ENCODE measurements around the gene GTPBP1. TPM values are rescaled to one million over a fixed set of nuclear protein-coding genes. Genes with fewer than 3 reads are reported as not detected.

GTPBP1 gene
- total RNA-seq, 2 donors from 2014 or later = 109 to 142 TPM

- DNase-seq (ENCODE audit: low spot score in 2 of 2) = no peak
- Mint-ChIP-seq H3K27ac (peak overlapping the region; percentile 40 to 88), H3K9me3 (no peaks in the 10 kb centered on the region), H3K36me3 (peaks cover 17 to 29% of the 10 kb centered on the region in 2 donors)
- no peak for ATAC-seq
Measured at GRCh38 chr22:38740754-38741153, 35.0 kb downstream of the GTPBP1 start.

- peaks cover 17 to 29% of the 10 kb centered on the region in 2 donors for H3K36me3 Mint-ChIP-seq
- ATAC-seq = no peak
Measured at GRCh38 chr22:38741166-38741565, 35.4 kb downstream of the GTPBP1 start.

GRCh38 chr22:38741576-38741975 is 35.8 kb downstream of the GTPBP1 start:
- no peak for DNase-seq (ENCODE audit: low spot score in 2 of 2)
- no peak for ATAC-seq
- H3K9me3 Mint-ChIP-seq = no peaks in the 10 kb centered on the region
- peak overlapping the region; percentile 40 to 88 for H3K27ac Mint-ChIP-seq
- H3K36me3 Mint-ChIP-seq = peaks cover 17 to 29% of the 10 kb centered on the region in 2 donors

More at GRCh38 chr22:38741166-38741565, 35.4 kb downstream of the GTPBP1 start:
- H3K27ac Mint-ChIP-seq = peak overlapping the region; percentile 40 to 88
- no peaks in the 10 kb centered on the region for H3K9me3 Mint-ChIP-seq
- no peak for DNase-seq (ENCODE audit: low spot score in 2 of 2)

GRCh38 chr22:38742176-38742942 is 36.6 kb downstream of the GTPBP1 start:
- Mint-ChIP-seq H3K27ac (peak overlapping the region; percentile 40 to 77), H3K36me3 (peaks cover 17 to 22% of the 10 kb centered on the region in 2 donors), H3K9me3 (no peaks in the 10 kb centered on the region)
- ATAC-seq (no peak), DNase-seq (ENCODE audit: low spot score in 2 of 2) (no peak)

GRCh38 chr22:38744981-38745380 is 39.2 kb downstream of the GTPBP1 start:
- Mint-ChIP-seq H3K9me3 (no peaks in the 10 kb centered on the region), H3K36me3 (peaks cover 12% of the 10 kb centered on the region in 2 donors), H3K27ac (peak overlapping the region; percentile 50 to 65)
- no peak for ATAC-seq
- DNase-seq (ENCODE audit: low spot score in 2 of 2) = no peak

GRCh38 chr22:38745676-38746460 is 40.1 kb downstream of the GTPBP1 start:
- H3K36me3 Mint-ChIP-seq = peaks cover 10 to 17% of the 10 kb centered on the region in 2 donors
- no peak for ATAC-seq
- no peak for DNase-seq (ENCODE audit: low spot score in 2 of 2)
- peak overlapping the region; percentile 50 to 65 for H3K27ac Mint-ChIP-seq
- H3K9me3 Mint-ChIP-seq = no peaks in the 10 kb centered on the region

- ATAC-seq = no peak
- no peaks in the 10 kb centered on the region for H3K9me3 Mint-ChIP-seq
- no peak for DNase-seq (ENCODE audit: low spot score in 2 of 2)
- H3K27ac Mint-ChIP-seq = peak overlapping the region in 1 of 2 donors; percentile 98
- H3K36me3 Mint-ChIP-seq = peaks cover 25 to 37% of the 10 kb centered on the region in 2 donors
Measured at GRCh38 chr22:38748487-38749136, 42.9 kb downstream of the GTPBP1 start.

- Mint-ChIP-seq H3K27ac (peak overlapping the region in 1 of 2 donors; percentile 98), H3K9me3 (no peaks in the 10 kb centered on the region), H3K36me3 (peaks cover 34 to 45% of the 10 kb centered on the region in 2 donors)
- DNase-seq (ENCODE audit: low spot score in 2 of 2) (no peak), ATAC-seq (no peak)
Measured at GRCh38 chr22:38750104-38750503, 44.4 kb downstream of the GTPBP1 start.

- peak overlapping the region; percentile 94 to 98 for H3K27ac Mint-ChIP-seq
- DNase-seq (ENCODE audit: low spot score in 2 of 2) = no peak
Measured at GRCh38 chr22:38750638-38751037, 44.9 kb downstream of the GTPBP1 start.

GRCh38 chr22:38751066-38751421 is 45.3 kb downstream of the GTPBP1 start:
- ATAC-seq (no peak), DNase-seq (ENCODE audit: low spot score in 2 of 2) (no peak)
- Mint-ChIP-seq H3K9me3 (no peaks in the 10 kb centered on the region), H3K27ac (peak overlapping the region; percentile 94 to 98), H3K36me3 (peaks cover 36 to 45% of the 10 kb centered on the region in 2 donors)

More at GRCh38 chr22:38750638-38751037, 44.9 kb downstream of the GTPBP1 start:
- Mint-ChIP-seq H3K9me3 (no peaks in the 10 kb centered on the region), H3K36me3 (peaks cover 36 to 45% of the 10 kb centered on the region in 2 donors)
- no peak for ATAC-seq

GRCh38 chr22:38751422-38752346 is 45.9 kb downstream of the GTPBP1 start:
- Mint-ChIP-seq H3K36me3 (peaks cover 40 to 50% of the 10 kb centered on the region in 2 donors), H3K9me3 (no peaks in the 10 kb centered on the region), H3K27ac (peak overlapping the region; percentile 94 to 98)
- DNase-seq (ENCODE audit: low spot score in 2 of 2) (peak; percentile 55 to 85), ATAC-seq (peak; percentile 12 to 51)

GRCh38 chr22:38753948-38754750 is 48.4 kb downstream of the GTPBP1 start:
- Mint-ChIP-seq H3K9me3 (no peaks in the 10 kb centered on the region), H3K27ac (peak overlapping the region; percentile 94 to 98), H3K36me3 (peaks cover 42 to 54% of the 10 kb centered on the region in 2 donors)
- peak in 1 of 2 donors; percentile 18 for ATAC-seq
- no peak for DNase-seq (ENCODE audit: low spot score in 2 of 2)

GRCh38 chr22:38754751-38755154 is 49.0 kb downstream of the GTPBP1 start:
- peaks cover 42 to 54% of the 10 kb centered on the region in 2 donors for H3K36me3 Mint-ChIP-seq
- peak overlapping the region; percentile 89 to 98 for H3K27ac Mint-ChIP-seq
- DNase-seq (ENCODE audit: low spot score in 2 of 2) (no peak), ATAC-seq (peak in 1 of 2 donors; percentile 17)
- H3K9me3 Mint-ChIP-seq = no peaks in the 10 kb centered on the region

- DNase-seq (ENCODE audit: low spot score in 2 of 2) (peak; percentile 58 to 90), ATAC-seq (peak; percentile 33 to 53)
- Mint-ChIP-seq H3K36me3 (peaks cover 42 to 49% of the 10 kb centered on the region in 2 donors), H3K9me3 (no peaks in the 10 kb centered on the region), H3K27ac (peak overlapping the region; percentile 89 to 98)
Measured at GRCh38 chr22:38755155-38755910, 49.6 kb downstream of the GTPBP1 start.
